WTC11 (cell line): ENCODE data around the gene CARD19.

Experiments used
- SMAD3 ChIP-seq: sonication (generic); formaldehyde crosslinking; IDR thresholded peaks from 2 replicates; pipeline ENCODE4 v1.8.0; 2022; ENCODE audit warnings: missing genetic modification reagents, mild to moderate bottlenecking, borderline replicate concordance
- TF ChIP-seq, protein P1 (sequence below): fragments of 200-600 bp; IDR thresholded peaks from 2 replicates; pipeline ENCODE4 v1.8.0; 2022; ENCODE audit warnings: antibody characterized with exemption

DNA sequence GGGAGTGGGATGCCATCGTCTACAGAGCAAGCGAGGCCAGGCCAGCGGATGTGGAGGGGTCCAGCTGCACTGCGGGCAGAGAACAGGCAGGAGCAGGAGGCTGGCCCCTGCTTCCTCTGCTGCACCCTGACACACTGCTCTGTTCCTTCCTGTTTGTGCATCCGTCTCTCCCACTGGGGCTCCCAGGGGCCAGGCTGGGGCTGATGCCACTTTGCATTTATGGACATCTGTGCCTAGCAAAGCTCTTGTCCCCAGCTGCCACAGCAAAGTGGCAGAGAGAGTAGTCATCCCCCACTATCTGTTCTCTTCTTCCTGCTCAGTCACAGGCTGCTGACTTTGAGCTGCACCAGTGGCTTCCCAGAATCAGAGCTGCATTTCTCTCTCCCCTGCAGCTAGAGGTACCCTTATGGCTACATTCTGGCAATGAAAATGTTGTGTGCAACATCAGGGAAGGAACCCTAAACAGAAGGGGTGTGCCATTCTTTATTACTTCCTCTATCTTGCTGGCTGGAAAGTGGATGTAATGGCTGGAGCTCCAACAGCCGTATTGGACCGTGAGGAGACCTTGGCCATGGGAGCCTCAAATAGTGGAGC lies 42.3 kb downstream of the CARD19 start:
- TF ChIP-seq, protein P1, sequence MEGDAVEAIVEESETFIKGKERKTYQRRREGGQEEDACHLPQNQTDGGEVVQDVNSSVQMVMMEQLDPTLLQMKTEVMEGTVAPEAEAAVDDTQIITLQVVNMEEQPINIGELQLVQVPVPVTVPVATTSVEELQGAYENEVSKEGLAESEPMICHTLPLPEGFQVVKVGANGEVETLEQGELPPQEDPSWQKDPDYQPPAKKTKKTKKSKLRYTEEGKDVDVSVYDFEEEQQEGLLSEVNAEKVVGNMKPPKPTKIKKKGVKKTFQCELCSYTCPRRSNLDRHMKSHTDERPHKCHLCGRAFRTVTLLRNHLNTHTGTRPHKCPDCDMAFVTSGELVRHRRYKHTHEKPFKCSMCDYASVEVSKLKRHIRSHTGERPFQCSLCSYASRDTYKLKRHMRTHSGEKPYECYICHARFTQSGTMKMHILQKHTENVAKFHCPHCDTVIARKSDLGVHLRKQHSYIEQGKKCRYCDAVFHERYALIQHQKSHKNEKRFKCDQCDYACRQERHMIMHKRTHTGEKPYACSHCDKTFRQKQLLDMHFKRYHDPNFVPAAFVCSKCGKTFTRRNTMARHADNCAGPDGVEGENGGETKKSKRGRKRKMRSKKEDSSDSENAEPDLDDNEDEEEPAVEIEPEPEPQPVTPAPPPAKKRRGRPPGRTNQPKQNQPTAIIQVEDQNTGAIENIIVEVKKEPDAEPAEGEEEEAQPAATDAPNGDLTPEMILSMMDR: no peak
- TF ChIP-seq SMAD3: no peak
